Stimulated activated CD4-positive, alpha-beta T cell treated with anti-CD3 and anti-CD28 coated beads, Interleukin-15, amount 100 ng/mL, for 1 hour (primary cell): Measurements from ENCODE around the gene CSRP1.
"Not testable (repeated sequence)": the region's sequence is repeated elsewhere in the genome, so short reads cannot be mapped to it uniquely, and the experiment has no call there.

ENCODE experiments used
- DNase-seq, 2 donors: peaks; one replicate each; pipeline ENCODE4 v3.0.0-alpha.2; 2020; ENCODE audit warnings: low read depth in 1 of 2, low spot score in 1 of 2

Gene CSRP1

GRCh38 chr1:201497935-201498509, 8.9 kb downstream of the CSRP1 start:
- DNase-seq: no peak

DNA sequence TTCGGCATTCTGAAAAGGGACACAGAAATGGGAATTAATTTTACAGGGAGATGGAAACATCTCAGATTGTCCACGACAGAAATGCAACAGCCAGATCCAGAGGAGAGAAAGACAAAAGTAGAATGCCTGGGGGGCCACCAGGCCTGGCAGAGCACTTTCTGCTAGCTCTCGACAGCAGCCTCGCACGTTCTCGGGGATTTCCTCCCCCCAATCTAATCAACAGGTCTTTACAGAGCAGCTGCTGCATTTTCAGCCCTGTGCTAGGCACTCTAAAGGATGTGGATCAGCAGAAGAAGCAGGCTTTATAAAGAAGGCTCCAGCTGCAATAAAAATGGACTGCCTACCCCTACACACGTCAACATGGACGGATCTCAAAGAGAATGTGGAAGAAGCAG, 10.6 kb downstream of the CSRP1 start:
- DNase-seq: no peak

- no peak for DNase-seq
Measured at GRCh38 chr1:201495551-201496295, 11.2 kb downstream of the CSRP1 start.

DNA sequence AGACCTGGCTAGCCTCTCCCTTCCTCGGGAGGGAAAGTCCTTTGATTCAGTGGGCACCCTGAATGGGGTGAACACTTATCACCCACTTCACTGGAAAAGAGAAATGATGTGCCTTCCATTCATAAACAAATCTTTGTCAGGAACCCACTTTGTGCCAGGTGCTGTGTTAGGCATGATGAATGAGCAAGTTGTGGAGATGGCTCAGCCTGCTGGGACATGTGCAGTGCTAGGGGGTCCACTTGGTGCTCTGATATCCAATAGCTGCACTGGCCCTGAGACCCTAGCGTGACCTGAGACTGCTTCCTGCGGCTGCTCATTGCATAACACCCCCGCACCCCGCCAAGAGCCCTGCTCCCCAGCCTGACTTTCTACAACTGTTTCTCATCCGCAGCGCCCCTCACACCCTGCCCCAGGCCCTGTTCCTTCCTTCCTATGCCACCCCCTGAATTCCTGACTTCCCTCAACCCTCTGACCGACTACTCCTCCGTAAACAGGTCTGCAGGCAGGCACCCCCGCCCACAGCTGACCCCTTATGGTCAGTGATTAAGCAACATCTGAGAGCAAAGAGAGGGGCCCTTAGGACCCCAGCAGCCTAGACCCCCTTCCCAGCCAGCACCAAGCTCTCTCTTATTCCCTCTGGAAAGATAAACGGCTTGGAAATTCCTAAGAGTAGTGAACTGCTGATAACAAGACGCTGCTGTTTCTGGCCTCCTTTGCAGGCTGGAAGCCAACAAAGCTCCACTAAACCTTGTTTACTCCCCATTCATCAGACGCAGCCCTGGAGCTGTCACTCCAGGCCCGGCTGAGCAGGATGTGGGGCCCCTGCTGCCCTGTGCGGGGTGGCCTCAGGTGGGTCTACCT, 12.9 kb downstream of the CSRP1 start:
- DNase-seq: no peak

DNA sequence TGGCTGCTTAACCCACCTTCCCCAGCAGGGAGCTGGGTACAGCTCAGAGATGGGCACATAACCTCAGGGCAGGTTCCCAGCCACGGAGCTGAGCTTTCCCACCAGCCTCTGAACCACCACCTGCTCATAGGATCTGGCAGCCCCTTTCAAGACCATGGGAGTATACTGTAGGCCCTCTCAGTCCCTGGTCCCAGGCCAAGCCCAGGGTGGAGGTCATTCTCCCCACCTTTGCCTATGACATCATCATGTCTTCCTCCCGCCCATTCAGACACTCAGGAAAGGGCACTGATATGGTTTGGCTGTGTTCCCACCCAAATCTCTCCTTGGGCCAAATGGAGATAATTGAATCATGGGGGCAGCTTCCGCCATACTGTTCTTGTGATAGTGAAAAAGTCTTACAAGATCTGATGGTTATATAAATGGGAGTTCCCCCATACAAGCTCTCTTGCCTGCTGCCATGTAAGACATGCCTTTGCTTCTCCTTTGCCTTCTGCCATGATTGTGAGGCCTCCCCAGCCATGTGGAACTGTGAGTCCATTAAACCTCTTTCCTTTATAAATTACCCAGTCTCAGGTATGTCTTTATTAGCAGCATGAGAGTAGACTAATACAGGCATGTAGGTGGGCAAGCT, 13.8 kb downstream of the CSRP1 start:
- not testable (repeated sequence) for DNase-seq

DNA sequence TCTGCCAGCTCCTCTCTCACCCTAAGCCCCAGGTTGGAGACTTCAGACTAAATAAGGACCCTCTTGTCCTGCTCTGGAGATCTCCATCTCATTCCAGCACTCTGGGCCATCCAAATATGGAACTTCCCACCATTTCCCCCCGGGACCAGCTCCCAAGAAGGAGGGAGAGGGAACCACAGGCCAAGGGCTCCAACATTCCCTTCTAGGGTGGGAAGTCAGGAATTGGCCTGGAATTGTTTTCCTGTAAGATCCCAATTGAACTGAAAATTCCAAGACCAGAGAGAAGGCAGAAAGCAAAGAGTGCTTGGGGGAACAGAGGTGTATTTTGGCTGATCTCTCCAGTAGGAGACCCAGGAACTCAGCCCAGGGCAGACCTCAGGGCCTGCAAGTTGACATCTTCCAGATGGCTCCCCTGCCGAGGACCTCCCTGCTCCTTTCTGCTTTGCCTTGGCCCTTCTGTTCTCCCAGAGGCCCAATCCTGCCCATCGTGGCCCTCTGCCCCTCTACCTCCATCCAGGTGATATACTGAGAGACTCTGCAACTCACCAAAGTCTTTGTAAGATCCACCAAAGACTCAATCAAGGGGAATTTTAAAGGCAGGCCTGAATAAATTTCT, 14.9 kb downstream of the CSRP1 start:
- DNase-seq: no peak

DNA sequence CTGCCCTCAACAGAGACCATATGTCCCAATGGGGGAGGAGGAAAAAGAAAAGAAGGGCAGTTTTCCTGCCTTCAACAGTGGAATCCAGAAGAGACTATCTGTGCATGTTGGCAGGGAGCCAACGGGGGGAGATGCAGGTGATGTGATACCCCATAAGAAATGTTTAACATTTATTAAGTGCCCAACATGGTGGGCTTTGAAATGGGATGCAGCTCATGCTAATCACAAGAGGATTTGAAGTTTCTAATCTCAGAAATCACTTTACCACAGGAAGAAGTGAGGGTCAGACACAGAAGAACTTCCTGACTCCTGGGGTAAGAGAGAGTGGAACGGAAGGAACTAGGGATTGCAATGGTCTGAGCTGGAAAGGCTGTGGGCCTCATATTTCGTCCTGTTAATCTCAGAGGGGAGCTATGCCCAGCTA, 16.2 kb downstream of the CSRP1 start:
- no peak for DNase-seq

DNA sequence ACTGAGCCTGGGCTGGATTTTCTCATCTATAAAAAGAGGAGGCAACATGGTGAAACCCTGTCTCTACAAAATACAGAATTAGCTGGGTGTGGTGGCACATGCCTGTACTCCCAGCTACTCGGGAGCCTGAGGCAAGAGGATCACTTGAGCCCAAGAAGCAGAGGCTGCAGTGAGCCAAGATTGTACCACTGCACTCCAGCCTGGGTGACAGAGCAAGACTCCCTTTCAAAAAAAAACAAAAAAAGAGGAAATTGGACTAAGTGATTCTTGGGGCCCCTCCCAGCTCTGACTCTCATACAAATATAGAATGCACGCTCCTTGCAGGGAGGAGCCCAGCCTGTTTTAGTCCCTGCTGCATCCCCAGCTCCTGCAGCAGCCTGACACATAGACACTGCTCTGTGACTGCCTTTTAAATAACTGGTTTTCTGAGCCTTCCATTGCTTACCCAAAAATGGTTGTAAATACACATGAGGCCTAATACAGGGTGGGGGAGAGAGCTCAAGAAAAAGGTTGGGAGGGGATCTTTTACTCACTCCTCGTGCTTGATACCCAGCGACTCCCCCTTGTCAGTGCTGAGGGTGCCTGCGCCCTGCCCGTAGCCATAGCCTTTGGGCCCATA, 17.2 kb downstream of the CSRP1 start:
- no peak for DNase-seq

GRCh38 chr1:201488830-201489589, 17.9 kb downstream of the CSRP1 start:
- no peak for DNase-seq

DNA sequence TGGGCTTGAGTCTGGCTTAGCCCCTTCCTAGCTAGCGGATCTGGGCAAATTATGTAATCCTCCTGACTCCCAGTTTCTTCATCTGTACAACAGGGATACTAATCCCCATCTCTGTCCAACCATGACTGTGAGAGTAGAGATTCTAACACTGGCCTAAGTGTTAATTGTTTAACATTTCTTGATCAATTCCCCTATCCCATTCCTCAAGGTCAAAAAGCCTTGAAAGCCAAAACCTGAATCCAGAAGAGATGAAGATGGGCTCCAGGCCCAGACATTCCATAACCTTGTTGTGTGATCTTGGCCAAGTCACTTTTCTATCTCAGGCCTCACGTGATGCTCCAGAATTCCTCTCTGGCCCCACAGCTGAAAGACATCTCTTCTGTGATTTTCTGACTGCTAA, 19.2 kb downstream of the CSRP1 start:
- DNase-seq: no peak

DNA sequence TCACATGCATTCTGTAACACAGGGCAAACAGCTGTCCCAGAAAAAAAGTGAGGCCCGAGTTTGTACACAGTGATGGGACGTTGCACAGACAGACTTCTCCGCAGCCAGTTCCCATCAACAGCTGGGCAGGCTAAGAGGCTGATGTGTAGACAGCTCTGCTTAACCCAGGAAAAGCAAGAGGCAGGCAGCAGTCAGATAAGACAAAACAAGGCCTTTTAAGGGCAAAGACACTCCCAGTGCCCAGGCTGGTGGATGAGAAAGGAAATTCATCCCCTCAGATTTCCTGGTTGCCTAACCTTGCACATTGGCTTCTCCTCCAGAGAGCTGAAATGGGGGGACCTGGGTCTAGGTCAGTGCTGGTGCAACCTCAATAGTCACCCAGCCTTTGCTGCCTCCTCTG, 20.7 kb downstream of the CSRP1 start:
- no peak for DNase-seq

DNA sequence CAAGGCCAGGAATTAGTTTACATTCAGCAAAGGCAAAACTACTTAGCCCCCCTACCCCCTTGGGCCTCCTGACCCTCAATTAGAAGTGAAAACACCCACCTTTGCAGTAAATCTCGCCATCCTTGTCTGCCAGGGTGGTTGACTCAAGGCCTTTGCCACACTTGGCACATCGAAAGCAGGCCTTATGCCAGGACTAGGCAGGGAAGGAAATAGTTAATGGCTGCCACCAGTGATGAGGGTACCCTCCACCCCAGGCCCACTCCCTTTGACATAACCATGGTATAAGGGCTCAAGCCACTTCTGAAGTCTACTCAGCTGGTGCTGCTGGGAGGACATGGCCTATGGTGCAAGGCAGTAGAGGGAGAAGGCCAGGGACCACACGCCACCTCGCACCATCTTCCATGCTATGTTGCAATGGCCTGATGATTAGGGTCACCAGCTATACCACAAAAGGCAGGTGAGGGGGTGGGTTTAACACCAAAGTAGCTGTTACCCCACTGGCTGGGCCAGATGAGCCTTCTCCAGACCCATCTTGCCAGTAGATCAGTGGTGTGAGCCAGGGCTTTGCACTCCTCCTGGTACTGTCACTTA, 21.6 kb downstream of the CSRP1 start:
- no peak for DNase-seq

DNA sequence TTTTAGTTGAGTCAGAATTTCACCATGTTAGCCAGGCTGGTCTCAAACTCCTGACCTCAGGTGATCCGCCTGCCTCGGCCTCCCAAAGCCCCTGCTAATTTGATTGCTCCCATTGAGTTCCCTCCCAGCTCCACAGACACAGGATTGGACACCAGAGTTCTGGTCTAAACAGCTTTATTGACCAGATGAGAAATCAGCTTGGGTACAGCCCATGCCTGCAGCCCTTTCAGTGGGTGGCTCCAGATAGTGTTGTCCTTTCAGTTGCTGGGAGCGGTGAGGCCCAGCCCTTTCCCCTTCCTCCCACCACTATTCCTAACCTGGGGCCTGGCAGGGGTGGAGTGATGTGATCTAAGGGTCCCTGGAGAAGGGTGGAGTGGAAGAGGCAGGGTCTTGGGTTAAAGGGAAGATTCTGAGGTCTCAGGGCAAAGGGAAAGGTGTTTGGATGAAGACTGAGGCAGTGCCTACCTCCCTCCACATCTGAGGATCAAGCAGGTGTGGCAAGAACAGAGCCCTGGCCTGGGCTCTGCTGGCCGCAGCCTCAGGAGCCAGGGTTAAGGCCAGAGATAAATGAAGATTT, 23.5 kb downstream of the CSRP1 start:
- DNase-seq: no peak

DNA sequence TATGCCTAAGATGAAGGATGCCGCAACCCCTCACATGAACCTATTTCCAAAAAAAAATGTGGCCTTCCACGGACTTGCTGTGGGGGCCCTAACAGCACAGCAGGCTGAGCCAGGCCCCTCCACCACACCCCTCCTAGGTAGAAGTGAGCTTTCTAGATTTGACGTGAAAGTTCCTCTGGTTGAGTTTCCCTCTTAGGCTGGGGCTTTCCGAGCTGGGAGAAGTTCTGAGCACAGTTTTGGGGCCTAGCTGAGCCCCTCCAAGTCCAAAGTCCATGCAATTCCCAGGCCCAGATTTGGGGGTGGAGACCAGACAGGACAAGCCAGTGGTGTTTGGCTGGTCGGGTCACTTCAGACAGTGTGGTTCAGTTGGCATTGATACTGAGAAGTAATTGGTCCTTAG, 24.2 kb downstream of the CSRP1 start:
- no peak for DNase-seq

DNA sequence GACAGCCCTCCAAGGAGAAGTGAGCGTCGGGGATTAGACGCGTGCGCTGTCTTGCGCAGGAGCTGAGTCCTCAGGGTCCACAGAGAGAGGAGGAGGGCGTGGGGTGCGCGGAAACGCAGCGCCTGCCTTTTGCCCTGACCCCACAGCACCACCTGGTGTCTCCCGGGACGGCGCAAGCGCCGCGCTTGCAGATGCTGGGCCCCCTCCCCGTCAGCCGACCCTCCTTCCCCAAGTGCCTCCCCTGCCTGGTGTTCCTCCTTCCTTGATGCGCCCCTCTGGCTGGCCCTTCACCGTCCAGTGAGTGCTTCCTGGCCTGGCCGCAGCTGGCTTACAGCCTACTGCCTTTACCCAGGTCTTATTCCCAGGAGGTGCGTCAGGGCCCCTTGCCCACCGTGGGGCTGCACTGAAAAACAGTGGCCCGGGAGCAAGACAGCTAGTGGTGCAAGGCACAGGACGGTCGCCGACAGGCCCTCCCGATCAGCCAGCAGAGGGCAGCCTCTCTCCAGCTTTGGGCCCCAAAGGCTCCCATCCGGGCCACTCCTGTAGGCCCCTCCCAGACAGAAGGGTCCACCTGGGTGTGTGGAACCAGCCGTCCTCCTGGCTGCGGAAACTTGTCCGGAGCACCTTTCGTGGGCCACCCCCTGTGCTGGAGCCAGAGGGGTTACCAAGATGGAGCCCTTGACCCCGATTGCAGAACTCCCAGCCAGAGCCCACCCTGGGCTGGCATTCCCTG, 25.0 kb downstream of the CSRP1 start:
- DNase-seq: peak; percentile 59 to 70

DNA sequence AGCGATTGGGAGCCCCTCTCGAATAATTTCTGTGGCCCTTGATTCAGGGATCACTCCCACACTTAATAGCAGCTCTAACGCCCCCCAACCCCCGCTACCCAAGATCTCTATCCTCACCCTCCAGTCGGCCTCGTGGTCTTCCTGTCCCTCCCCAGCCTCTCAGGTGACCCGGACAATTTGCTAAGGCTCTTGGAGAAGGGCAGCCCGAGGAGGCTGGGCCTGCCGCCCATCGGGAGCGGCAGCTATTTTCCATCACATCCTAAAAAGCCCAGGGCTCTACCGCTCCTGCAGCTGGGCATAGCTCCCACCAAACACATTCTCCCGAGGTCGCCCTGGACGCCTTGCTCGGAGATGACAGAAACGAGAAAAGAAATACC, 25.9 kb downstream of the CSRP1 start:
- DNase-seq: no peak

DNA sequence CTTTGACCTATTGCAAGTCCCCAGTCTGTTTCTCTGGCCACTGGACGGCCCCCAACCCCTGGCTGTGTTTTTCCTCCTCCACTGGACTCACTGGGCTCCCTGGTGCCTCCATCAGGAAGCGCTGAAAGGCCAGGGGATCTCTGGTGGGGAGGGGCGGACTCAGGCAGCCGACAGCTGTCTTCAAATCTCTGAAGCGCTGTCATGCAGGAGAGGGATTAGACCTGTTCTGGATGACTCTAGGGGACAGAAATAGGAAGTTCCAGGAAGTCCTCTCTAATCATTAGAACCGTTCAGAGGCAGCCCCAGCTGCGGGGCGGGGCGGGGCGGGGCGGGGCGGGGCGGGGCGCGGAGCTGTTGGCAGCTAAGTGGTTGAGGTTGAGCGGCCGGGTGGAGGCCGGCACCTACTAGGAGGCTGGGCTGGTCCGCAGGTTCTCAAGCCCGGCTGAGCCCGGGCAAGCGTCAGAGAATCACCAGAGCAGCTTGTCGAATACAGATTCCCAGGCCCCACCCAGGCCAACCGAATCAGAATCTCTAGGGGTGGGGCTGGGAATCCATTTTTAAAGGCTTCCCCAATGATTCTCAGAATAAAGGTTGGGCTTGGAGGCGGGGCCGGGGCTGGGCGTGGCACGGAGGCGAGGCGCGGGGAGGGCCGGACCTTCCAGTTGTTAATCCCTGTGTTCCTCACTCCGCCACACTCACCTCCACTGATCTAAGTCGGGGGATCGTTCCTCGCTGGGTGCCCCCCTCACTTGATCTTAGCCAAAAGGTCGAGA, 26.5 kb downstream of the CSRP1 start:
- peak; percentile 22 to 44 for DNase-seq

- no peak for DNase-seq
Measured at GRCh38 chr1:201479201-201479730, 27.7 kb downstream of the CSRP1 start.
